H1 (cell line): ENCODE measurements around the gene TMEM273. TPM values are rescaled to one million over a fixed set of nuclear protein-coding genes. Genes with fewer than 3 reads are reported as not detected.

Experiments
- CTCF ChIA-PET: fragments of 300-600 bp; sonication (Branson Sonifier 250); formaldehyde crosslinking; loops from one replicate; lab custom pipeline; 2021; ENCODE audit not compliant: partially characterized antibody; lab: Charles Lee
- POLR2A ChIA-PET: fragments of 300-600 bp; sonication (Branson Sonifier 250); formaldehyde crosslinking; loops from one replicate; lab custom pipeline; 2021; ENCODE audit warnings: inconsistent platforms; ENCODE audit not compliant: partially characterized antibody; lab: Charles Lee
- DNase-seq, 2 experiments: peaks; one replicate each; pipeline versions ENCODE4 v3.0.0 to v3.0.0-alpha.2; 2010 to 2022; ENCODE audit warnings: low spot score in 2 of 2, low read depth in 1 of 2, mixed read lengths in 1 of 2
- FAIRE-seq: peaks from 2 replicates; lab custom pipeline; 2011; peaks lifted over from hg19 to GRCh38; lab: Jason Lieb, UNC
- H2AFZ ChIP-seq: 2 replicates; pipeline ENCODE4 v1.8.1; 2012; ENCODE audit warnings: low read length, inconsistent platforms
- H2AK5ac ChIP-seq: 2 replicates; pipeline ENCODE4 v1.6.1; 2013; ENCODE audit warnings: low read depth, low read length
- H2BK120ac ChIP-seq: replicated peaks from 2 replicates; pipeline ENCODE3; 2013; ENCODE audit warnings: low read depth, low read length, inconsistent platforms
- H2BK12ac ChIP-seq: 2 replicates; pipeline ENCODE4 v1.6.1; 2013; ENCODE audit warnings: low read depth, low read length
- H2BK15ac ChIP-seq: 2 replicates; pipeline ENCODE4 v1.6.1; 2013; ENCODE audit warnings: low read length
- H2BK20ac ChIP-seq: 2 replicates; pipeline ENCODE4 v1.6.1; 2013; ENCODE audit warnings: low read length
- H2BK5ac ChIP-seq: 2 replicates; pipeline ENCODE4 v1.6.1; 2013; ENCODE audit warnings: low read depth, low read length
- H3K14ac ChIP-seq: 2 replicates; pipeline ENCODE4 v1.6.1; 2013; ENCODE audit warnings: inconsistent platforms; ENCODE audit not compliant: insufficient read length
- H3K18ac ChIP-seq: 2 replicates; pipeline ENCODE4 v1.6.1; 2013; ENCODE audit warnings: low read length; ENCODE audit errors: extremely low read depth
- H3K23ac ChIP-seq: 2 replicates; pipeline ENCODE4 v1.6.1; 2013; ENCODE audit warnings: inconsistent platforms; ENCODE audit not compliant: insufficient read length
- H3K23me2 ChIP-seq: 2 replicates; pipeline ENCODE4 v1.6.1; 2013; ENCODE audit warnings: low read depth, low read length
- H3K27ac ChIP-seq: 2 replicates; pipeline ENCODE4 v1.6.1; 2011; ENCODE audit warnings: low read depth, low read length, inconsistent platforms
- H3K27me3 ChIP-seq, 4 experiments: replicated peaks in 1 of 4; 1 replicate in 1 of 4; 2 replicates in 3 of 4; pipeline versions ENCODE4 v1.6.1 to v1.8.1; 2011 to 2013; ENCODE audit warnings: low read length in 3 of 4, mild to moderate bottlenecking in 3 of 4, inconsistent platforms in 2 of 4, mixed read lengths in 2 of 4, moderate library complexity in 1 of 4; ENCODE audit not compliant: control insufficient read depth in 3 of 4, insufficient read depth in 3 of 4; ENCODE audit errors: extremely low read depth in 1 of 4
- H3K36me3 ChIP-seq, 4 experiments: 2 replicates each; pipeline versions ENCODE4 v1.6.1 to v1.8.1; 2011 to 2013; ENCODE audit warnings: mild to moderate bottlenecking in 4 of 4, low read length in 3 of 4, moderate library complexity in 2 of 4, control low read depth in 1 of 4, inconsistent platforms in 1 of 4; ENCODE audit not compliant: insufficient read depth in 4 of 4, control insufficient read depth in 2 of 4
- H3K4ac ChIP-seq: replicated peaks from 2 replicates; pipeline ENCODE3; 2013; ENCODE audit warnings: low read length, low read depth, mixed read lengths, inconsistent platforms; ENCODE audit not compliant: insufficient read length
- H3K4me1 ChIP-seq, 4 experiments: replicated peaks in 1 of 4; 1 replicate in 1 of 4; 2 replicates in 3 of 4; pipeline versions ENCODE4 v1.6.1 to v1.8.1; 2011 to 2013; ENCODE audit warnings: low read length in 3 of 4, inconsistent platforms in 2 of 4, mixed read lengths in 1 of 4; ENCODE audit not compliant: insufficient read depth in 4 of 4, control insufficient read depth in 3 of 4
- H3K4me2 ChIP-seq, 2 experiments: 2 replicates each; pipeline versions ENCODE4 v1.6.1 to v1.8.1; 2011 to 2013; ENCODE audit warnings: low read depth in 2 of 2, low read length in 2 of 2, control low read depth in 1 of 2, inconsistent platforms in 1 of 2, mild to moderate bottlenecking in 1 of 2; ENCODE audit not compliant: insufficient read depth in 1 of 2
- H3K4me3 ChIP-seq, 4 experiments: fragments of 200-600, 300-600 bp in 1 of 4; sonication (generic), shearing (Covaris generic), sonication (Bioruptor Twin) in 1 of 4; 2 replicates each; pipeline versions ENCODE4 v1.5.1 to v1.8.1; 2011 to 2016; ENCODE audit warnings: low read length in 4 of 4, low read depth in 3 of 4, control low read depth in 2 of 4, inconsistent platforms in 2 of 4, mild to moderate bottlenecking in 2 of 4, mixed read lengths in 1 of 4, moderate library complexity in 1 of 4; ENCODE audit not compliant: insufficient read depth in 2 of 4; ENCODE audit errors: extremely low read depth in 1 of 4
- H3K56ac ChIP-seq: replicated peaks from 2 replicates; pipeline ENCODE3; 2013; ENCODE audit warnings: low read depth, mild to moderate bottlenecking, mixed read lengths, low read length, inconsistent platforms; ENCODE audit not compliant: insufficient read length
- H3K79me1 ChIP-seq: 2 replicates; pipeline ENCODE4 v1.6.1; 2013; ENCODE audit warnings: low read depth, low read length, control low read depth
- H3K79me2 ChIP-seq, 2 experiments: 2 replicates each; pipeline versions ENCODE4 v1.6.1 to v1.8.1; 2012 to 2013; ENCODE audit warnings: low read length in 2 of 2, mild to moderate bottlenecking in 2 of 2, inconsistent platforms in 1 of 2; ENCODE audit not compliant: insufficient read depth in 2 of 2, control insufficient read depth in 1 of 2
- H3K9ac ChIP-seq, 4 experiments: replicated peaks in 1 of 4; 1 replicate in 1 of 4; 2 replicates in 3 of 4; pipeline versions ENCODE4 v1.6.1 to v1.8.1; 2011 to 2013; ENCODE audit warnings: low read depth in 3 of 4, low read length in 3 of 4, control low read depth in 2 of 4, mild to moderate bottlenecking in 2 of 4, moderate library complexity in 2 of 4, inconsistent platforms in 1 of 4; ENCODE audit errors: extremely low read depth in 1 of 4
- H3K9me3 ChIP-seq, 2 experiments: 2 replicates each; pipeline versions ENCODE4 v1.6.1 to v1.8.1; 2012 to 2013; ENCODE audit warnings: mild to moderate bottlenecking in 2 of 2, moderate library complexity in 2 of 2, control low read depth in 1 of 2, inconsistent platforms in 1 of 2, low read depth in 1 of 2, low read length in 1 of 2, mixed read lengths in 1 of 2; ENCODE audit not compliant: insufficient read depth in 2 of 2
- H4K20me1 ChIP-seq, 2 experiments: replicated peaks in 1 of 2; 2 replicates each; pipeline versions ENCODE3 to v1.8.1; 2011 to 2013; ENCODE audit warnings: inconsistent platforms in 2 of 2, low read length in 2 of 2, mild to moderate bottlenecking in 1 of 2; ENCODE audit not compliant: insufficient read depth in 2 of 2, control insufficient read depth in 1 of 2
- H4K5ac ChIP-seq: 2 replicates; pipeline ENCODE4 v1.6.1; 2013; ENCODE audit warnings: low read length, low read depth, mixed read lengths, inconsistent platforms; ENCODE audit not compliant: insufficient read length
- H4K8ac ChIP-seq: 2 replicates; pipeline ENCODE4 v1.8.0; 2013; ENCODE audit warnings: mild to moderate bottlenecking, moderate library complexity, low read length, inconsistent platforms; ENCODE audit not compliant: insufficient read depth; ENCODE audit errors: extremely low read depth
- H4K91ac ChIP-seq: replicated peaks from 2 replicates; pipeline ENCODE3; 2013; ENCODE audit warnings: low read length, mixed read lengths, inconsistent platforms; ENCODE audit not compliant: insufficient read length
- BACH1 ChIP-seq: IDR thresholded peaks from 2 replicates; pipeline ENCODE4 v1.6.1; 2012; ENCODE audit warnings: low read length, improper control_type of control experiment
- BRCA1 ChIP-seq: IDR thresholded peaks from 2 replicates; pipeline ENCODE4 v1.6.1; 2012; ENCODE audit warnings: low read depth, low read length, improper control_type of control experiment
- CBX5 ChIP-seq: fragments of 300-800, 300-1000 bp; sonication (generic); IDR thresholded peaks from 2 replicates; pipeline ENCODE4 v1.7.1; 2016; ENCODE audit warnings: antibody characterized with exemption, low read length, low read depth
- CBX8 ChIP-seq: fragments of 300-800, 300-1000 bp; sonication (generic); IDR thresholded peaks from 2 replicates; pipeline ENCODE4 v1.7.1; 2016; ENCODE audit warnings: low read depth, low read length, borderline replicate concordance
- CEBPB ChIP-seq: IDR thresholded peaks from 2 replicates; pipeline ENCODE4 v1.6.1; 2012; ENCODE audit warnings: low read depth, low read length
- CHD2 ChIP-seq: IDR thresholded peaks from 2 replicates; pipeline ENCODE4 v1.6.1; 2012; ENCODE audit warnings: low read length, improper control_type of control experiment
- PHF8 ChIP-seq: fragments of 200-600 bp; sonication (generic); conservative IDR thresholded peaks from 2 replicates; pipeline ENCODE4 v1.7.1; 2012; ENCODE audit warnings: low read depth, mild to moderate bottlenecking, inconsistent platforms, low read length, moderate library complexity
- POLR2A ChIP-seq, 2 experiments: IDR thresholded peaks; 1 replicate in 1 of 2; 2 replicates in 1 of 2; pipeline ENCODE4 v1.6.1; 2011; ENCODE audit warnings: low read depth in 2 of 2, low read length in 2 of 2, mild to moderate bottlenecking in 2 of 2; ENCODE audit errors: control extremely low read depth in 1 of 2
- RAD21 ChIP-seq, 2 experiments: IDR thresholded peaks in 1 of 2; conservative IDR thresholded peaks in 1 of 2; 2 replicates each; pipeline ENCODE4 v1.6.1; 2011; ENCODE audit warnings: low read depth in 2 of 2, low read length in 2 of 2, improper control_type of control experiment in 1 of 2, inconsistent platforms in 1 of 2, mild to moderate bottlenecking in 1 of 2, moderate library complexity in 1 of 2
- SAP30 ChIP-seq: fragments of 300-600 bp; sonication (generic); IDR thresholded peaks from 2 replicates; pipeline ENCODE4 v1.7.1; 2012; ENCODE audit warnings: low read length, moderate library complexity, mild to moderate bottlenecking, inconsistent platforms; ENCODE audit not compliant: insufficient read depth, insufficient replicate concordance
- SP2 ChIP-seq: IDR thresholded peaks from 2 replicates; pipeline ENCODE4 v1.6.1; 2012; ENCODE audit warnings: mild to moderate bottlenecking, low read length, inconsistent platforms
- TAF1 ChIP-seq: IDR thresholded peaks from 2 replicates; pipeline ENCODE4 v1.6.1; 2011; ENCODE audit warnings: mild to moderate bottlenecking, low read depth, low read length
- TBP ChIP-seq: IDR thresholded peaks from 2 replicates; pipeline ENCODE4 v1.6.1; 2011; ENCODE audit warnings: low read depth, low read length, improper control_type of control experiment
- WGBS, 2 experiments: shearing (Covaris generic) in 1 of 2; methylation state at CpG; one replicate each; pipeline versions ENCODE4 v1.1.6 to v1.1.7; 2013 to 2015; ENCODE audit warnings: low lambda C conversion rate in 2 of 2, mixed read lengths in 2 of 2, inconsistent platforms in 1 of 2, low coverage in 1 of 2, missing lambda C conversion rate in 1 of 2; ENCODE audit not compliant: insufficient replicate concordance in 2 of 2, insufficient coverage in 1 of 2, insufficient read length in 1 of 2; ENCODE audit errors: extremely low coverage in 1 of 2, missing lambda C conversion rate in 1 of 2; 5-methylcytosine and 5-hydroxymethylcytosine counted together
- polyA plus RNA-seq, 7 experiments: library from polyadenylated mRNA; depleted of rRNA in 3 of 7; stranded (reverse) in 5 of 7; unstranded in 2 of 7; fragments of >200 nt in 5 of 7; fragments of 200-250 nt in 2 of 7; gene quantifications; 1 replicate in 5 of 7; 2 replicates in 1 of 7; 4 replicates in 1 of 7; pipeline versions ENCODE4 v1.2.1 to v1.2.3, GENCODE V29; 2011 to 2013; ENCODE audit warnings: missing spikeins in 2 of 7, mixed read lengths in 2 of 7
- total RNA-seq: library from RNA; stranded (reverse); fragmentation: NEBNext Ultra II Directional; extraction: Animal tissue kit (Norgen Biotek cat#: 25700); gene quantifications from 2 replicates; pipeline ENCODE4 v1.2.1, GENCODE V29; 2021

The TMEM273 gene
- total and polyA plus RNA-seq, 2 of the 8 experiments (the other 6 are each of a cell fraction or from before 2014, with no cell fraction given), result not detected

DNA sequence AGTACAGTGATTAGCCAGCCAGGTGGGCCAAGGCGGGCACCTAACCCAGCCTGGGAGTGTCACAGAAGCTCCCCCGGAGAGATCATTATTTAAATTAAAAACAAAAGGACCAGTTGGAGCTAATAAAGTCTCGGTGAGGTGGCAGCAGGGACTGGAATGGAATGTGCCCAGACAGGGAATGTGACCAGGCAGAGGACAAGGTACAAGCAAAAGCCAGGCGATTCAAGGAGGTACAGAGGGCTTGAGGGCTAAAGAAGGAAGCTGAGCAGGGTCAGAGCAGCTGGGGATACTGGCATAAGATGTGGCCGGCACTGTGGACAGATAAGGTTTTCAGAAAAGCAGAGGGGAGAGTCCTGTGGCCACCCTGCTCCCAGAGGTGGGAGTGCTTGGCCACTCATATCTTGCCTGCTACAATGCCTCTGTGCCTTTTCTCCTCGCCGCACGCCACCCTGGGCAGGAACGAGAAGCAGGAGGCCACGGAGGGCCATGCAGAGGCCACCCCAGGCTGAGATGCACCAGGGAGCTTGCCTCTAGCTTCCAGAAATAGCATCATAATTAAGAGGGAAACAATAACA, 13.2 kb downstream of the TMEM273 start:
- H3K4me3 ChIP-seq, result no peak overlapping the region
- H2BK5ac ChIP-seq, result peak overlapping the region; percentile 7; the same call in 1 of the 2 replicates
- H3K18ac ChIP-seq, result no peak overlapping the region
- H4K91ac ChIP-seq, result no peak overlapping the region
- H3K4me1 ChIP-seq, result no peaks in the 10 kb centered on the region
- H3K27me3 ChIP-seq, result no peaks in the 10 kb centered on the region; a peak in 1 of 7 replicates
- FAIRE-seq (no peak), DNase-seq (no peak)
- CTCF ChIA-PET, result interaction anchor here (0.5 to 4.6 kb wide), 5 partner anchors 12 to 401 kb away, joined by 3 to 49 read pairs (median 3); no protein-coding TSS in a partner anchor
- no peak overlapping the region for H3K4ac ChIP-seq
- no peak overlapping the region for H3K23ac ChIP-seq
- no peak overlapping the region for H2AK5ac ChIP-seq
- no peak overlapping the region for H3K9ac ChIP-seq
- no peak overlapping the region for H4K5ac ChIP-seq
- 80% methylated on average over 10 of the region's 10 CpGs; no CpG with 5 or more reads in 1 of the 2 experiments for WGBS, 2 experiments
- H3K27ac ChIP-seq, result no peak overlapping the region
- no peak overlapping the region for H3K14ac ChIP-seq
- no peak overlapping the region for H3K4me2 ChIP-seq
- H2AFZ ChIP-seq, result no peak overlapping the region
- no peaks in the 10 kb centered on the region for H3K36me3 ChIP-seq
- no peaks in the 10 kb centered on the region for H3K79me2 ChIP-seq
- POLR2A ChIA-PET, result no interaction called here
- H3K23me2 ChIP-seq, result no peaks in the 10 kb centered on the region
- no peaks in the 10 kb centered on the region for H3K9me3 ChIP-seq
- no peaks in the 10 kb centered on the region for H4K20me1 ChIP-seq
- H3K56ac ChIP-seq, result no peak overlapping the region
- H2BK120ac ChIP-seq, result no peak overlapping the region
- no peaks in the 10 kb centered on the region for H3K79me1 ChIP-seq
- no peak overlapping the region for H2BK15ac ChIP-seq
- no peak overlapping the region for H2BK12ac ChIP-seq
- H4K8ac ChIP-seq, result no peak overlapping the region
- no peak overlapping the region for H2BK20ac ChIP-seq
- no peak for TF ChIP-seq TAF1
- no peak for TF ChIP-seq TBP
- no peak for TF ChIP-seq CEBPB
- TF ChIP-seq CBX5, result no peak
- no peak for TF ChIP-seq BACH1
- TF ChIP-seq SP2, result no peak
- TF ChIP-seq POLR2A (IDR thresholded peaks at IDR 0.05; ENCODE audit: control extremely low read depth in 1 of 2, low read depth in 2 of 2, low read length in 2 of 2), result no peak
- no peak for TF ChIP-seq BRCA1
- TF ChIP-seq CHD2, result no peak
- TF ChIP-seq RAD21 (IDR thresholded peaks at IDR 0.05 in 1 of 2, conservative IDR thresholded peaks at IDR 0.05 in 1 of 2; ENCODE audit: low read depth in 2 of 2, low read length in 2 of 2), result no peak
- TF ChIP-seq CBX8, result no peak
- TF ChIP-seq PHF8, result no peak
- no peak for TF ChIP-seq SAP30
